Breast epithelium (tissue), 4 donors: ENCODE results near the gene TBC1D8. TPM values are rescaled to one million over a fixed set of nuclear protein-coding genes. Genes with fewer than 3 reads are reported as not detected.

Experiments
- DNase-seq, 2 donors: peaks; one replicate each; pipeline ENCODE4 v3.0.0-alpha.2; 2019; ENCODE audit warnings: low spot score in 2 of 2
- H3K27ac ChIP-seq, 2 donors: fragments of 200-600 bp; sonication (generic) in 1 of 2; one replicate each; pipeline ENCODE4 v1.5.1; 2016 to 2019; ENCODE audit warnings: mild to moderate bottlenecking in 1 of 2
- H3K27me3 ChIP-seq, 2 donors: fragments of 200-600 bp; sonication (generic) in 1 of 2; one replicate each; pipeline versions ENCODE4 v1.5.1 to v1.6.0; 2017 to 2019; ENCODE audit warnings: control low read depth in 1 of 2, mild to moderate bottlenecking in 1 of 2
- H3K36me3 ChIP-seq: fragments of 200-600 bp; one replicate; pipeline ENCODE4 v1.5.1; 2019
- H3K4me1 ChIP-seq, 2 donors: fragments of 200-600 bp; sonication (generic); one replicate each; pipeline ENCODE4 v1.5.1; 2016 to 2019; ENCODE audit warnings: control low read depth in 1 of 2
- H3K4me3 ChIP-seq, 3 donors: fragments of 200-600 bp; sonication (generic); 1 replicate in 2 of 3; 2 replicates in 1 of 3; pipeline ENCODE4 v1.5.1; 2016 to 2019; ENCODE audit warnings: mild to moderate bottlenecking in 3 of 3, moderate library complexity in 2 of 3
- H3K9me3 ChIP-seq, 2 donors: fragments of 200-600 bp; sonication (generic) in 1 of 2; one replicate each; pipeline ENCODE4 v1.5.1; 2016 to 2019; ENCODE audit warnings: control low read depth in 1 of 2
- CTCF ChIP-seq, 3 donors: fragments of 450-650 bp; IDR thresholded peaks; one replicate each; pipeline ENCODE4 v1.5.1; 2016 to 2017; ENCODE audit warnings: antibody characterized with exemption in 3 of 3, mild to moderate bottlenecking in 3 of 3, moderate library complexity in 3 of 3
- POLR2A ChIP-seq: fragments of 450-650 bp; IDR thresholded peaks from one replicate; pipeline ENCODE4 v1.6.1; 2016; ENCODE audit warnings: antibody characterized with exemption, mild to moderate bottlenecking, moderate library complexity
- POLR2AphosphoS5 ChIP-seq, 3 donors: sonication (generic); formaldehyde crosslinking; IDR thresholded peaks; one replicate each; pipeline ENCODE4 v1.6.1; 2017; ENCODE audit warnings: antibody characterized with exemption in 3 of 3
- intact Hi-C: fragments of 100-400 bp; cut with DNase I; formaldehyde crosslinking; loops from one replicate; pipeline ENCODE4 v1.15.1; 2023; ENCODE audit warnings: low total_unique reads
- total RNA-seq, 3 donors: library from RNA; depleted of rRNA; stranded (reverse); fragments of >200 nt; gene quantifications; one replicate each; pipeline ENCODE4 v1.1.0, GENCODE V29; 2016

Gene TBC1D8
- total RNA-seq, 3 donors from 2014 or later: 19.5 to 92.4 (median 89.7) TPM

GRCh38 chr2:101153787-101154186 lies 2.6 kb upstream of the TBC1D8 start:
- H3K4me1 ChIP-seq: no peaks in the 10 kb centered on the region
- TF ChIP-seq POLR2AphosphoS5 (IDR thresholded peaks at IDR 0.05): no peak
- TF ChIP-seq CTCF (IDR thresholded peaks at IDR 0.05): no peak
- TF ChIP-seq POLR2A: no peak
- no peak for DNase-seq
- no peak overlapping the region for H3K4me3 ChIP-seq
- H3K36me3 ChIP-seq: no peaks in the 10 kb centered on the region
- no peaks in the 10 kb centered on the region for H3K27me3 ChIP-seq
- H3K27ac ChIP-seq: no peak overlapping the region
- intact Hi-C loops: no loop called here
- H3K9me3 ChIP-seq: no peaks in the 10 kb centered on the region

- Histone ChIP-seq H3K4me1 (no peaks in the 10 kb centered on the region), H3K27ac (no peak overlapping the region), H3K36me3 (no peaks in the 10 kb centered on the region), H3K9me3 (no peaks in the 10 kb centered on the region), H3K27me3 (no peaks in the 10 kb centered on the region), H3K4me3 (no peak overlapping the region)
- no peak for DNase-seq
- intact Hi-C loops: no loop called here
- no peak for TF ChIP-seq POLR2A
- peak in 1 of 3 donors; percentile 0 for TF ChIP-seq CTCF (IDR thresholded peaks at IDR 0.05)
- TF ChIP-seq POLR2AphosphoS5 (IDR thresholded peaks at IDR 0.05): no peak
Observed at GRCh38 chr2:101153077-101153707, 2.0 kb upstream of the TBC1D8 start.

GRCh38 chr2:101152272-101153076 lies 1.3 kb upstream of the TBC1D8 start:
- no peaks in the 10 kb centered on the region for H3K4me1 ChIP-seq
- no peaks in the 10 kb centered on the region for H3K9me3 ChIP-seq
- peak overlapping the region; percentile 60 to 89 (median 79) for H3K4me3 ChIP-seq
- H3K27ac ChIP-seq: peak overlapping the region; percentile 69 to 83
- peak; percentile 10 to 81 (median 78) for TF ChIP-seq CTCF (IDR thresholded peaks at IDR 0.05)
- no peak for TF ChIP-seq POLR2A
- TF ChIP-seq POLR2AphosphoS5 (IDR thresholded peaks at IDR 0.05): peak in 2 of 3 donors; percentile 17 to 45
- intact Hi-C loops: no loop called here
- H3K36me3 ChIP-seq: no peaks in the 10 kb centered on the region
- peak in 1 of 2 donors; percentile 42 for DNase-seq
- no peaks in the 10 kb centered on the region for H3K27me3 ChIP-seq

GRCh38 chr2:101151859-101152271 lies 683 bp upstream of the TBC1D8 start:
- intact Hi-C loops: no loop called here
- DNase-seq: no peak
- Histone ChIP-seq H3K27me3 (no peaks in the 10 kb centered on the region), H3K4me1 (no peaks in the 10 kb centered on the region), H3K36me3 (no peaks in the 10 kb centered on the region), H3K9me3 (no peaks in the 10 kb centered on the region), H3K4me3 (peak overlapping the region; percentile 60 to 89 (median 79)), H3K27ac (peak overlapping the region; percentile 69 to 83)
- no peak for TF ChIP-seq POLR2A
- TF ChIP-seq POLR2AphosphoS5 (IDR thresholded peaks at IDR 0.05): no peak
- TF ChIP-seq CTCF (IDR thresholded peaks at IDR 0.05): peak in 1 of 3 donors; percentile 8
